A673 (cell line): Measurements from ENCODE around the gene CD180.

Experiments used
- EZH2 ChIP-seq: fragments of 200-600 bp; sonication (generic); IDR thresholded peaks from 2 replicates; pipeline ENCODE4 v1.6.1; 2017; ENCODE audit warnings: borderline replicate concordance, low read depth, mild to moderate bottlenecking, mixed read lengths, antibody characterized with exemption, low read length; ENCODE audit not compliant: poor library complexity, severe bottlenecking
- TF ChIP-seq, protein P1 (sequence below): fragments of 300-800, 200-600 bp; sonication (generic); conservative IDR thresholded peaks from 2 replicates; pipeline ENCODE4 v1.5.1; 2017; ENCODE audit warnings: low read depth, mild to moderate bottlenecking, antibody characterized with exemption, low read length, moderate library complexity, mixed read lengths

DNA sequence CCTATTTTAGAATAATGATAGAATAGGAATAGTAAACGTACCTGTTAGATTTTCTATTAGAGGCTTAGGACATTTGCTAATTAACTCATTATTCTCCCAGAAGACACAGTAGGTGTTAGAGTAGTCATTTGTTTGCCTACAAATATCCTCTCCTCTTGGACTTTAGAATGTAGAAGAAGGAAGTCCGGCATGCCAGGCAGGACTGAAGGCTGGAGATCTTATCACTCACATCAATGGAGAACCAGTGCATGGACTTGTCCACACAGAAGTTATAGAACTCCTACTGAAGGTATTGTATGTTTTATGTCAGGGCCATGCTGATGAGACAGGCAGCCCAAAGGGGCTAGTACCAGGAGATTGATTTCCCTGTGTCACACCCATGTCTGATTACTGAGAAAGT is 43.3 kb downstream of the CD180 start:
- TF ChIP-seq, protein P1, sequence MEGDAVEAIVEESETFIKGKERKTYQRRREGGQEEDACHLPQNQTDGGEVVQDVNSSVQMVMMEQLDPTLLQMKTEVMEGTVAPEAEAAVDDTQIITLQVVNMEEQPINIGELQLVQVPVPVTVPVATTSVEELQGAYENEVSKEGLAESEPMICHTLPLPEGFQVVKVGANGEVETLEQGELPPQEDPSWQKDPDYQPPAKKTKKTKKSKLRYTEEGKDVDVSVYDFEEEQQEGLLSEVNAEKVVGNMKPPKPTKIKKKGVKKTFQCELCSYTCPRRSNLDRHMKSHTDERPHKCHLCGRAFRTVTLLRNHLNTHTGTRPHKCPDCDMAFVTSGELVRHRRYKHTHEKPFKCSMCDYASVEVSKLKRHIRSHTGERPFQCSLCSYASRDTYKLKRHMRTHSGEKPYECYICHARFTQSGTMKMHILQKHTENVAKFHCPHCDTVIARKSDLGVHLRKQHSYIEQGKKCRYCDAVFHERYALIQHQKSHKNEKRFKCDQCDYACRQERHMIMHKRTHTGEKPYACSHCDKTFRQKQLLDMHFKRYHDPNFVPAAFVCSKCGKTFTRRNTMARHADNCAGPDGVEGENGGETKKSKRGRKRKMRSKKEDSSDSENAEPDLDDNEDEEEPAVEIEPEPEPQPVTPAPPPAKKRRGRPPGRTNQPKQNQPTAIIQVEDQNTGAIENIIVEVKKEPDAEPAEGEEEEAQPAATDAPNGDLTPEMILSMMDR, result no peak
- no peak for TF ChIP-seq EZH2
